GM18505 (cell line): ENCODE measurements around the gene RSRC2.

Experiments used
- ATAC-seq: cut with Tn5 transposase; IDR thresholded peaks from one replicate; pipeline ENCODE4 v1.9.1; 2021; ENCODE audit not compliant: unreplicated experiment
- POLR2A ChIP-seq: IDR thresholded peaks from 4 replicates; pipeline ENCODE4 v1.6.1; 2011; ENCODE audit warnings: borderline replicate concordance; ENCODE audit not compliant: insufficient read depth, insufficient read length; ENCODE audit errors: extremely low read depth

Gene RSRC2

DNA sequence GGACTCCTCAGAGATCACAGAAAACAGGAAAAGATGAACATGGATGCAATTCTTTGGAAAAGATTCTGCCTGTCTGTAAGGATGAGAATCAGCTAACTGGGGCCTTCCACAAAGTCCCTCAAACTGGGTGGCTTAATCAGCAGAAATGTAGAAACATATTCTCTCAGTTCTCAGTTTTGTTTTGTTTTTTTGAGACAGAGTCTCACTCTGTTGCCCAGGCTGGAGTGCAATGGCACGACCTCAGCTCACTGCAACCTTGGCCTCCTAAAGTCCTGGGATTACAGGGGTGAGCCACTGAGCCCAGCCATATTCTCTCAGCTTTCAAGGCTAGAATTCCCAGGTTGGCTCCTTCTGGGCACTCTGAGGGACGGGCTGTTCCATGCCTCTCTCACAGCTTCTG is 66.1 kb downstream of the RSRC2 start:
- no peak for ATAC-seq
- no peak for TF ChIP-seq POLR2A

- no peak for TF ChIP-seq POLR2A
- ATAC-seq, result no peak
Observed at GRCh38 chr12:122460061-122460460, 66.7 kb downstream of the RSRC2 start.

DNA sequence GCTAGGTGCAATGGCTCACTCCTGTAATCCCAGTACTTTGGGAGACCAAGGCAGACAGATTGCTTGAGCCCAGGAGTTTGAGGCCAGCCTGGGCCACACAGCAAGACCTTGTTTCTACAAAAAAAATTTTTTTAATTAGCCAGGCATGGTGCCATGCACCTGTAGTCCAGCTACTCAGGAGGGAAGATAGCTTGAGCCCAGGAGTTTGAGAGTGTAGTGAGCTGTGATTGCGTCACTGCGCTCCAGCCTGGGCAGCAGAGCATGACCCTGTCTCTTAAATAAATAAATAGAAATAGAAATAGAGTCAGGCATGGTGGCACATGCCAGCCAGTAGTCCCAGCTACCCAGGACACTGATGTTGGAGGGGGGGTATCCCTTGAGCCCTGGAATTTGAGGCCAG is 67.5 kb downstream of the RSRC2 start:
- no peak for TF ChIP-seq POLR2A
- no peak for ATAC-seq

DNA sequence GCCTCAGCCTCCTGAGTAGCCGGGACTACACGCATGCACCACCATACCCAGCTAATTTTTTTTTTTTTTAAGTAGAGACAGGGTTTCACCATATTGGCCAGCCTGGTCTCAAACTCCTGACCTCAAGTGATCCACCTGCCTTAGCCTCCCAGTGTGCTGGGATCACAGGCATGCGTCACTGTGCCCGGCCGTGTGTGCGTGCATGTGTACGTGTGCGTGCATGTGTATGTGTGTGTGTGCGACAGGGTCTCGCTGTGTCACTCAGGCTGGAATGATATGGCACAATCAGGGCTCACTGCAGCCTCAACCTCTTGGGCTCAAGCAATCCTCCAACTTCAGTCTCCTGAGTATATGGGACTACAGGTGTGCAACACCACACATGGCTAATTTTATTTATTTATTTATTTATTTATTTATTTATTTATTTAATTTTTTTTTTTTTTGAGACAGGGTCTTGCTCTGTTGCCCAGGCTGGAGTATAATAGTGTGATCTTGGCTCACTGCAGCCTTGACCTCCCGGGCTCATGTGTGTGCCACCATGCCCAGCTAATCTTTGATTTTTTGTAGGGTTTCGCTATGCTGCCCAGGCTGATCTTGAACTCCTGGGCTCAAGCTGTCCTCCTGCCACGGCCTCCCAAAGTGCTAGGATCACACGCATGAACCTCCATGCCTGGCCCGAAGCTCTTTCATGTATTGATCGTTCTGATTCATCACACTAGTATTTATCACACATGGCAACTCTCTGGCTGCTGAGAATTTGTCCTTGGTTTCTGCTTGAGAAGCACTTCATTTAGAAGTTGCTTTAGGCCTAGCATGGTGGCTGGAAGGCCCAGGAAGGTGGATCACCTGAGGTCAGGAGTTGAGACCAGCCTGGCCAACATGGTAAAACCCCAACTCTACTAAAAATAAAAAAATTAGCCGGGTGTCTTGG is 68.4 kb downstream of the RSRC2 start:
- no peak for ATAC-seq
- TF ChIP-seq POLR2A, result no peak

DNA sequence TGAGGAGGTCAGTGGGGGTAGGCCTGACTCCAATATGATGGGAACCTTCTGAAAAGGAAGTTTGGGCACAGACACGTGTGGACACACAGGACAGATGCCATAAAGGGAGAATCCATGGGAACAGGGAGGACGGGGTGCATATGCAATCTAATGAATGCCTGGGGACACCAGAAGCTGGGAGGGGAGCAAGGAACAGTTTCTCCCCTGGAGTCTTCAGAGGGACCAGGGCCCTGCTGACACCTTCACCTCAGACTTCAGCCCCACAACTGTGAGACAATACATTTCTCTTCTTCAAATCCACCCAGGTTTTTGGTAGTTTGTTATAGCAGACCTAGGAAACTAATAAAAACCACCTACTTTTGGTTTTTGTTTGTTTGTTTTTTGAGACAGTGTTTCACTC is 69.1 kb downstream of the RSRC2 start:
- ATAC-seq, result no peak
- no peak for TF ChIP-seq POLR2A

DNA sequence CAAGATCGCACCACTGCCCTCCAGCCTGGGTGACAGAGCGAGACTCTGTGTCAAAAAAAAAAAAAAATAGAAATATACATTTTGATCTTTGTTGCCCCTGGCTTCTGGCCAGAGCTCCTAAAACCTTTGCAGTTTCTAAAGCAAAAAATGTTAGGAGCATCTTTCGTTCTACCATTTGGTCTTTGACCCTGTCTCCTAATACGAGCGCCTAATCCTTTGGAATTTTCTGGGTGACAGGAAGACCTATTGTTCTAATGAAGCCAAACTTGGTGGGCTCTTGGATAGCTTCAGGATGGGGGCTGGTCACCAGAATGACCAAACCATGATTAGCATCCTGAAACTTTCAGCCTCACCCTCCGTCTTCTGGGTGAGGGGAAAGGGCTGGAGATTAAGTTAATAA is 72.0 kb downstream of the RSRC2 start:
- TF ChIP-seq POLR2A, result no peak
- no peak for ATAC-seq

DNA sequence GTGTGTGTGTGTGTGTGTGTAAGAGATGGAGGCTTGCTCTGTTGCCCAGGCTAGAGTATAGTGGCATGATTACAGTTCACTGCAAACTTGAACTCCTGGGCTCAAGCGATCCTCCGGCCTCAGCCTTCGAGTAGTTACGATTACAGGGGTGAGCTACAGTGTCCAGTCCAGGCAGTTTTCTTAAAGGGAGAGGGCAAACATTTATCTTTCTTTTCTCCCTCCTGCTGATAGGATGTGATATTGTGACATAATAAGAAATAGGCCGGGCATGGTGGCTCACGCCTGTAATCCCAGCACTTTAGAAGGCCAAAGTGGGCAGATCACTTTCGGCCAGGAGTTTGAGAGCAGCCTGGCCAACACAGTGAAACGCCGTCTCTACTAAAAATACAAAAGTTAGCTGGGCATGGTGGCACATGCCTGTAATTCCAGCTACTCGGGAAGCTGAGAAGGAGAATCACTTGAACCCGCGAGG is 72.5 kb downstream of the RSRC2 start:
- no peak for TF ChIP-seq POLR2A
- no peak for ATAC-seq
